DMS79 treated with DMSO at 0.1 percent for 48 hours (cell line): ENCODE measurements around the gene UBE3B.
A peak's percentile ranks its signal among the peaks of the same experiment; 100 is the strongest.

Experiments used
- DNase-seq: peaks from one replicate; lab custom pipeline; 2025; lab: John Stamatoyannopoulos, UW

Gene UBE3B

GRCh38 chr12:109473526-109474270 is 3.7 kb upstream of the UBE3B start:
- peak; percentile 71 for DNase-seq

- no peak for DNase-seq
Measured at GRCh38 chr12:109475121-109475520, 2.3 kb upstream of the UBE3B start.

GRCh38 chr12:109475993-109476806 is 1.2 kb upstream of the UBE3B start:
- no peak for DNase-seq

- DNase-seq, result no peak
Measured at GRCh38 chr12:109476807-109477184, 638 bp upstream of the UBE3B start.

GRCh38 chr12:109477963-109478315 is 505 bp downstream of the UBE3B start:
- no peak for DNase-seq

- no peak for DNase-seq
Measured at GRCh38 chr12:109479761-109480160, 2.3 kb downstream of the UBE3B start.

GRCh38 chr12:109480356-109480755 is 2.9 kb downstream of the UBE3B start:
- no peak for DNase-seq

GRCh38 chr12:109481863-109482262 is 4.4 kb downstream of the UBE3B start:
- no peak for DNase-seq

GRCh38 chr12:109482491-109482890 is 5.1 kb downstream of the UBE3B start:
- no peak for DNase-seq

- no peak for DNase-seq
Measured at GRCh38 chr12:109482894-109483293, 5.5 kb downstream of the UBE3B start.

GRCh38 chr12:109483346-109483745 is 5.9 kb downstream of the UBE3B start:
- DNase-seq, result no peak

- no peak for DNase-seq
Measured at GRCh38 chr12:109485201-109485600, 7.8 kb downstream of the UBE3B start.

- no peak for DNase-seq
Measured at GRCh38 chr12:109487181-109488050, 10.0 kb downstream of the UBE3B start.

GRCh38 chr12:109488051-109488665 is 10.7 kb downstream of the UBE3B start:
- DNase-seq, result no peak

- no peak for DNase-seq
Measured at GRCh38 chr12:109489016-109489954, 11.9 kb downstream of the UBE3B start.

GRCh38 chr12:109489955-109490565 is 12.6 kb downstream of the UBE3B start:
- no peak for DNase-seq

- DNase-seq, result no peak
Measured at GRCh38 chr12:109491671-109492070, 14.2 kb downstream of the UBE3B start.

- DNase-seq, result no peak
Measured at GRCh38 chr12:109492371-109492770, 14.9 kb downstream of the UBE3B start.

- no peak for DNase-seq
Measured at GRCh38 chr12:109493090-109493489, 15.7 kb downstream of the UBE3B start.

GRCh38 chr12:109493938-109494337 is 16.5 kb downstream of the UBE3B start:
- DNase-seq, result no peak
